Right cardiac atrium (tissue), 5 donors: Measurements from ENCODE around the gene SOCS6. TPM values are rescaled to one million over a fixed set of nuclear protein-coding genes. Genes with fewer than 3 reads are reported as not detected.

ENCODE experiments used
- ATAC-seq, 2 donors: fragments of 200-7000 bp; cut with Tn5 transposase; one replicate each; pipeline versions ENCODE4 v1.8.0 to v1.9.1; 2020; ENCODE audit warnings: moderate library complexity in 2 of 2, mild to moderate bottlenecking in 1 of 2
- DNase-seq, 3 donors: peaks; one replicate each; pipeline ENCODE4 v3.0.0-alpha.2; 2020
- H3K27ac ChIP-seq: one replicate; pipeline ENCODE4 v1.5.1; 2013; ENCODE audit warnings: mild to moderate bottlenecking, low read length, control low read depth, moderate library complexity
- H3K27me3 ChIP-seq: one replicate; pipeline ENCODE4 v1.6.1; 2013; ENCODE audit not compliant: control insufficient read depth, insufficient read depth
- H3K4me1 ChIP-seq: one replicate; pipeline ENCODE4 v1.6.1; 2013; ENCODE audit warnings: low read length; ENCODE audit not compliant: control insufficient read depth, insufficient read depth
- H3K4me3 ChIP-seq: one replicate; pipeline ENCODE4 v1.5.1; 2013; ENCODE audit warnings: low read length, control low read depth
- H3K9me3 ChIP-seq: one replicate; pipeline ENCODE4 v1.6.1; 2013; ENCODE audit warnings: low read length; ENCODE audit not compliant: control insufficient read depth
- WGBS: extraction: QIAGEN DNeasy Blood & Tissue Kit; methylation state at CpG from one replicate; pipeline ENCODE4 v1.1.7; 2013; 5-methylcytosine and 5-hydroxymethylcytosine counted together
- intact Hi-C, 4 donors: fragments of 100-400 bp; cut with DNase I; formaldehyde crosslinking; loops; one replicate each; pipeline versions ENCODE4 v1.11.0 to v1.14.0; 2022 to 2023
- polyA plus RNA-seq: library from polyadenylated mRNA; stranded (reverse); fragments of 200-250 nt; gene quantifications from one replicate; pipeline ENCODE4 v1.2.3, GENCODE V29; 2013
- total RNA-seq, 4 donors: library from RNA; stranded (reverse); fragmentation: NEBNext Ultra II Directional; extraction: Animal tissue kit (Norgen Biotek cat#: 25700); gene quantifications; one replicate each; pipeline ENCODE4 v1.2.1, GENCODE V29; 2021
- donor health status: healthy with polysubstance abuse.
- donor health status: DM: no; HTN: yes; CAD: no.
- donor health status: DM: no; HTN: no; CAD: no.
- donor health status: DM: no; HTN: yes; CAD: no; lungs with severe emphysema.
- donor health status: DM: yes; HTN: yes; CAD: no.

Gene SOCS6
- total and polyA plus RNA-seq, 5 donors: 7.8 to 22.8 (median 18.8) TPM

- DNase-seq: no peak
- Histone ChIP-seq H3K4me3 (no peak overlapping the region), H3K27ac (no peak overlapping the region), H3K9me3 (no peaks in the 10 kb centered on the region), H3K4me1 (peaks cover 10% of the 10 kb centered on the region), H3K27me3 (no peaks in the 10 kb centered on the region)
- 64% methylated on average over 8 of the region's 8 CpGs for WGBS
- intact Hi-C loops: loop anchor here in 3 of 4 donors (10.0 kb wide), 2 partner anchors 95 to 125 kb away; partner anchors contain the start of gene RTTN (in 3 of the 3)
- no peak for ATAC-seq
These were observed 10.5 kb downstream of the SOCS6 start for GRCh38 chr18:70299393-70299792.

DNA sequence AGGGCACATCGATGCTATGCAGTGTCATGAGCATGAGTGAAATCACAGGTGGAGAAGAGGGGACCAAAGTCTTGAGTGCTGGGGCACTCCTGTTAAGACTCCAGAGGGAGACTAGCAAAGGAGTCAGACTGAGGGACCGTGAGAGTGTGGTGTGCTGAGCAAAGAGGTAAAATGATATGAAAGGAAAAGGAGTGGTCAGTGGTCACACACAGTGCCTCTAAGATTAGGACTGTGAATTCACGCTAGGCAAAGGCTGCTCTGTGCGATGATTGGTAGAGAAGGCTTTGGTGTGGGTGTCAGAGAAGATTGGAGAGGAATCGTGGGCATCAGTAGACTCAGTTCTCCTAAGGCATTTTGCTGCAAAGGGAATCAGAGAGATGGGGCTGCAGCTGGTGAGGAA, 12.8 kb downstream of the SOCS6 start:
- Histone ChIP-seq H3K4me3 (no peak overlapping the region), H3K4me1 (peaks cover 8% of the 10 kb centered on the region), H3K27me3 (no peaks in the 10 kb centered on the region), H3K9me3 (no peaks in the 10 kb centered on the region), H3K27ac (no peak overlapping the region)
- no peak for ATAC-seq
- intact Hi-C loops: loop anchor here in 1 of 4 donors (10.0 kb wide), 1 partner anchor 123 kb away; no protein-coding TSS in a partner anchor
- 87% methylated on average over 5 of the region's 5 CpGs for whole genome bisulfite sequencing
- DNase-seq: no peak

DNA sequence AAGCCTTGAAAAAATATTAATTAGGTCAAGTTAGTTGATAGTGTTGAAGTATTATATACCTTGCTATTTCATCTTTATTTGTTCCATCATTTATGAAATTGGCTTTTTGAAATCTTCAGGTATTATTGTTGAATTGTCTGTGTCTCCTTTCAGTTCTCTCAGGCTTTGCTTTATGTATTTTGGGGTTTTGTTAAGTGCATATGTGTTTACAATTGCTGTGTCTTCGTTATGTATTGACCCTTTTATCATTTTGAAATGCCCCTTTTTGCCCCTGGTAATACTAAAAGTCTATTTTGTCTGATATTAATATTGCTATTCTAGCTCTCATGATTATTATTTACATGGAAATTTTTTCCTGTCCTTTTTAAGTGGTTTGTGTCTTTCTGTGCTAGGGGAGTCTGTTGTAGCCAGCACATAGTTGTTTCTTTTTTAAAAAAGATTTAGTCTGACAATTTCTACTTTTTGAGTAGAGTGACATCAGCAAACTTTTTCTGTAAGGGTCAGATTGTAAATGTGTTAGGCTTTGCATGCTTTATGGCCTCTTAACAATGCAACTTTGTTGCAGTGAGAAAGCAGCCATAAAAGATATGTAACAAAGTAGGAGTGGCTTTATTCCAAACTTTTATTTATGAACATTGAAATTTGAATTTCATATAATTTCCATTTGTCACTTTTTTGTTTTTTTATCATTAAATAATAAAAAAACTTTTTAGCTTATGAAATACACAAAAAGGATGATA, 19.9 kb downstream of the SOCS6 start:
- intact Hi-C loops: loop anchor here in 1 of 4 donors (10.0 kb wide), 1 partner anchor 116 kb away; no protein-coding TSS in a partner anchor
- DNase-seq (no peak), ATAC-seq (no peak)
- no peaks in the 10 kb centered on the region for H3K27me3 ChIP-seq
- no peaks in the 10 kb centered on the region for H3K4me1 ChIP-seq
- H3K4me3 ChIP-seq: no peak overlapping the region
- no peak overlapping the region for H3K27ac ChIP-seq
- WGBS: 94% methylated on average over 1 of the region's 1 CpG
- H3K9me3 ChIP-seq: no peaks in the 10 kb centered on the region

- Histone ChIP-seq H3K9me3 (no peaks in the 10 kb centered on the region), H3K27me3 (no peaks in the 10 kb centered on the region), H3K27ac (no peak overlapping the region), H3K4me3 (no peak overlapping the region), H3K4me1 (no peaks in the 10 kb centered on the region)
- intact Hi-C loops: no loop called here
- no peak for ATAC-seq
- DNase-seq: no peak
- 78% methylated on average over 6 of the region's 6 CpGs for WGBS
These were observed 21.9 kb downstream of the SOCS6 start for GRCh38 chr18:70310560-70311320.

- Histone ChIP-seq H3K4me1 (no peaks in the 10 kb centered on the region), H3K9me3 (no peaks in the 10 kb centered on the region), H3K4me3 (no peak overlapping the region), H3K27me3 (no peaks in the 10 kb centered on the region), H3K27ac (no peak overlapping the region)
- intact Hi-C loops: no loop called here
- no peak for DNase-seq
- no peak for ATAC-seq
- 84% methylated on average over 2 of the region's 2 CpGs for WGBS
These were observed 22.9 kb downstream of the SOCS6 start for GRCh38 chr18:70311726-70312125.

- Histone ChIP-seq H3K4me3 (no peak overlapping the region), H3K27ac (no peak overlapping the region), H3K9me3 (no peaks in the 10 kb centered on the region), H3K4me1 (no peaks in the 10 kb centered on the region), H3K27me3 (no peaks in the 10 kb centered on the region)
- ATAC-seq: no peak
- intact Hi-C loops: no loop called here
- DNase-seq: no peak
- 91% methylated on average over 3 of the region's 3 CpGs for WGBS
These were observed 24.8 kb downstream of the SOCS6 start for GRCh38 chr18:70313640-70314039.

DNA sequence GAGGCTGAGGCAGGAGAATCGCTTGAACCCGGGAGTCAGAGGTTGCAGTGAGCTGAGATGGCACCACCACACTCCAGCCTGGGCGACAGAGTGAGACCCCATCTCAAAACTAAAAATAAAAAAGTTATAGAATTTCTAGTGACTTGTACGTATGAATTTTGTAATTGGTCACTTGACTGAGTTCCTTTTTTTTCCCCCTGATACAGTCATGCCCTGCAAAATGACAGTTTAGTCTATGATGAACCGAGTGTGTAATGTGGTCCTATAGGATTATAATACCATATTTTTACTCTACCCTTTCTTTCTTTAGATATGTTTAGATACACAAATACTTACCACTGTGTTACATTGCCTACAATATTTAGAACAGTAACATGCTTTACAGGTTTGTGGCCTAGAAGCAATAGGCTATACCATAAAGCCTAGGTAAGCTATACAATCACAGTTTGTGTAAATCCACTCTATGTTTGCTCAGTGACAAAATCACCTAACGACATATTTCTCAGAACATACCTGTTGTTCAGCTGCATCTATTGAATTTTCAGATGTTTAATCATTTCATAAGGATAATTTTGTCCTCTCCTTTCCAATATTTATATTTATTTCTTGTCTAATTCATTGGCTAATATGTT, 25.4 kb downstream of the SOCS6 start:
- intact Hi-C loops: no loop called here
- no peaks in the 10 kb centered on the region for H3K27me3 ChIP-seq
- ATAC-seq: no peak

DNA sequence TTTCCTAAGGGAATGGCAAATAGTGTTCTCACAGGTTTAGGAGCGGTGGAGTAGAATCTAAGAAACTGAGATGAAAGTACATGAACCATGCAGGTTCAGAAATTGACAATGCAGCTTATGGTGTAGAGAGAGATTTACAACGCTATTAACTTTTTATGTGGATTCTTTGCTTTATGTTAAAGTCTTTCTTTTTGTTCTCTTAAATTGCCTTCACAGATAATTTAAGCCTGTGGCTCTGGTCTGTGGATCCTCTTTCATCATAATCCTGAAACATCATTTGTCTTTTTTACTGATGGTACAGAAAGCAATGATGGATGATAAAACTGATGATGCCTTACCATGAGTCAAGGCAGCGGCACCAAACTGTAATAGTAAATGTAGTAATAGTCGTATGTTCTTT, 30.3 kb downstream of the SOCS6 start:
- no peak overlapping the region for H3K4me3 ChIP-seq
- DNase-seq (no peak), ATAC-seq (no peak)
- H3K27me3 ChIP-seq: no peaks in the 10 kb centered on the region
- H3K27ac ChIP-seq: no peak overlapping the region
- H3K9me3 ChIP-seq: no peaks in the 10 kb centered on the region
- WGBS: 95% methylated on average over 4 of the region's 4 CpGs
- intact Hi-C loops: no loop called here
- H3K4me1 ChIP-seq: peaks cover 2% of the 10 kb centered on the region

More for the DNA sequence above, 25.4 kb downstream of the SOCS6 start:
- WGBS: 90% methylated on average over 6 of the region's 6 CpGs
- Histone ChIP-seq H3K27ac (no peak overlapping the region), H3K4me1 (no peaks in the 10 kb centered on the region), H3K4me3 (no peak overlapping the region), H3K9me3 (no peaks in the 10 kb centered on the region)
- no peak for DNase-seq

DNA sequence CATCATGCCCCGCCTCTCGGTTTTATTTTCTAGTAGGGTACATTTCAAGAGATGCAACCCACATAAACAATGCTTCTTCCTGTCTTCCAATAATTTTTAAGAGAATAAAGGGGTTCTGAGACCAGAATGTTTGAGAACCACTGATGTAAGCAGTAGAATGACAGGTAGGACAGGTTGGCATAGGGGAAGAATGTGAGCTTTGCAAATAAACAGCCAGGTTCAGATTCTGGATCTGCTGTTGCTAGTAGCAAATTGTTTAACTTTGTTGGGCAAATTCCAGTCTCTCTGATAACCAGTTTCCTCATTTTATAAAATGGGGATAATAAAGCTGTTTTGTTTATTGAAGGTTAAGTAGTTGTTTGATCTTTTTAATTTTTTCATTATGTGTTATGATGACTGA, 32.8 kb downstream of the SOCS6 start:
- DNase-seq: no peak
- no peaks in the 10 kb centered on the region for H3K9me3 ChIP-seq
- ATAC-seq: no peak
- H3K4me1 ChIP-seq: peaks cover 2% of the 10 kb centered on the region
- no peak overlapping the region for H3K27ac ChIP-seq
- intact Hi-C loops: no loop called here
- no peak overlapping the region for H3K4me3 ChIP-seq
- H3K27me3 ChIP-seq: no peaks in the 10 kb centered on the region
- WGBS: 96% methylated on average over 2 of the region's 2 CpGs

DNA sequence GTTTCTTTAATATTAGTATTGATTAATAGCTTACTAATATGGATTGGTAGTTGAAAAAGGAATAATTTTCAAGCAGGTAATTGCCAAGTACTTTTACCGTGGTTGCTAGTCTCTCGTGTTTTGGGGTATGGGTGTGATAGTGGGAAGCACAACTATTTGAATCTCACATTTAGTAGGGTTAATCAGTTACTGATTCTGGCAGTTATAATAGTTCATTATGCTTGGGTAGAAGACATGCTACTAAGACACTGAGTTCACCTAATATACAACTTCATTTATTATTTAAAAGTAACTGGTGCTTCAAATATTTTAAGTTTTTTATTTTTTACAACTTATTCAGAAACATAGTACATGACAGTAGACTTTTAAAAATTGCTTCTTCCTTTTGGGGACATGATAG, 33.5 kb downstream of the SOCS6 start:
- Histone ChIP-seq H3K27me3 (no peaks in the 10 kb centered on the region), H3K27ac (no peak overlapping the region), H3K4me1 (peaks cover 2% of the 10 kb centered on the region), H3K4me3 (no peak overlapping the region), H3K9me3 (no peaks in the 10 kb centered on the region)
- DNase-seq: no peak
- 91% methylated on average over 2 of the region's 2 CpGs for WGBS
- intact Hi-C loops: no loop called here
- no peak for ATAC-seq

DNA sequence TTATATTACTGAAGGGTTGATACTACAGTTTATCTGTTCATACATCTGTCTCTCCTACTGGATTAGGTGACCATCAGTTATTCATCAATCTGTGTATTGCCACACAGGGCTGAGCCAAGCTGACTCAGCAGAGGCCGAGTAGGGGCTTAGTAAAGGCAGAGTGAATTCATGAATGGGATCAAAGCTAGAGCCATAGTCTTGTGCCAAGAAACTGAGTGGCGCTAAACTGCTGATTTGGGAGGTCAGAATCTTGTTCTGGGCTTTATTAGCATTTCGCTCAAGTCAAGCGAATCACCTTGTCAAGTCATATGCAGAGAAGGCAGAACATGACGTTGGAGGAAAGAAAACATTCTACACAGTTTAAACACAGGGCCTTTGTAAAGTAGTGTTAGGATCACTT, 34.1 kb downstream of the SOCS6 start:
- no peak overlapping the region for H3K27ac ChIP-seq
- no peak for DNase-seq
- H3K9me3 ChIP-seq: no peaks in the 10 kb centered on the region
- peak in 1 of 2 donors; percentile 24 for ATAC-seq
- H3K27me3 ChIP-seq: no peaks in the 10 kb centered on the region
- intact Hi-C loops: no loop called here
- no peak overlapping the region for H3K4me3 ChIP-seq
- H3K4me1 ChIP-seq: peaks cover 2% of the 10 kb centered on the region
- WGBS: 80% methylated on average over 5 of the region's 5 CpGs
